ENCODE measurements around the gene NRL.

The NRL gene

DNA sequence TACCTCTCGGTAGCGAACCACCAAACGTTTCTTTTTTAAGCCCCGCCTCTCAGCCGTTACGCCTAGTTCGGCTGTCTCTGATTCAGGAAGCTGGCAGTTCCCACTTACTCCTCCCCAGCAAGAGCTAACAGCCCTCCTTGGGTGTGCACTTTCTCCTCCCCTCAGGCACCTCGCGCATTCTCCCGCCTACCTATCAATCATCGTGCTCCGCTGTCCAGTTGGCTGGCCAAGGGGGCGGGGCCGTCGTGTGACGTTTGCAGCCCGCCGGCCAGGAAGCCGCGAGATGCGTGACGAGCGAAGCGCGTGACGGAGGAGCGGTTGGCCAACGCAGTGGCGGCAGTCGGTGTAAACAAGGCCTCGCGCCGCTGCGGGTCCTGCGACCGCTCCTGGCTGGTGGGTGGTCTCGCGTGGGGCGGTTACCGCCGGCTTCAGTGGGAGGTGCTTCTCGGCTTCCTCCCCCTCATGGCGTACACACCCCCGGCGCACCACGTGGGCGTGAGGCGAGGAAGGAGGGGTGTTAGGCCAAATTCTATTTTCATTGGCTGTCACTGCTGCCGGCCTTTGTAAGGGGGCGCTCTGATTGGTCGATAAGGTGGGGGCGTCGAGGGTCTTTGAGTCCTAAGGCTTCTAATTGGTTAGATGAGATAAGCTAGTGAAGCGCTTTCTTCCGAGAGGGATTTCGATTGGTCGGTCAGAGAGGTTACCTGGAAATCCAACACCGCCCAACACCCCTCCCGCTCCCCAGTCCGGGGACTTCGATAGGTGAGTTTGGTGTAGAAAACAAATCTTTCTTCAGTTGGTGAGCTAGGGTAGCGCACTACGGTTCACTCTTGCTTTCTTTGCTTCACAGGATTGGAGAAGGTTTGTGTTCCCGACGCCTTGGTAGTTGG lies at the start of gene NRL, which contains the start of gene DCAF11:
Gene NRL (minus strand): TSS at position 418 of the 890 bp plus-strand sequence. CDS start 32,101 bp downstream, outside the sequence.
Gene DCAF11 (plus strand): TSS at position 246 of the 890 bp plus-strand sequence. CDS start 818 bp downstream, outside the sequence.
- peak; percentile 94 to 97 (median 97) for DNase-seq (ENCODE audit: low read depth in 3 of 3)

DNA sequence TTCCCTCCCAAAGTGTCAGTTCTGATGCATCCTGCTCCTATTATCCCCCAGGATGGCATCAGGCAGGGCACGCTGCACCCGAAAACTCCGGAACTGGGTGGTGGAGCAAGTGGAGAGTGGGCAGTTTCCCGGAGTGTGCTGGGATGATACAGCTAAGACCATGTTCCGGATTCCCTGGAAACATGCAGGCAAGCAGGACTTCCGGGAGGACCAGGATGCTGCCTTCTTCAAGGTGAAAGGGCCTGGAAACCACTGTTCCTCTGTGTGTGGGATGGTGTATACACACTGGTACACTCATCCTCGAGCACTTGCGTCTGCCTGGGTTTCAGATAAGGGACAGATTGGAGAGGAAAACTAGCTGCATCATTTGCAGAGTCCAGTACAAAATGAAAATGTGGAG lies 47.3 kb upstream of the NRL start:
- DNase-seq (ENCODE audit: low read depth in 3 of 3) = no peak

- DNase-seq (ENCODE audit: low read depth in 3 of 3) = peak; percentile 97 to 99 (median 98)
These were observed 46.4 kb upstream of the NRL start, which contains the start of gene IRF9 for GRCh38 chr14:24160850-24161804. IRF9 (plus strand) TSS chr14:24161265; CDS start chr14:24162145, 880 bp downstream.

DNA sequence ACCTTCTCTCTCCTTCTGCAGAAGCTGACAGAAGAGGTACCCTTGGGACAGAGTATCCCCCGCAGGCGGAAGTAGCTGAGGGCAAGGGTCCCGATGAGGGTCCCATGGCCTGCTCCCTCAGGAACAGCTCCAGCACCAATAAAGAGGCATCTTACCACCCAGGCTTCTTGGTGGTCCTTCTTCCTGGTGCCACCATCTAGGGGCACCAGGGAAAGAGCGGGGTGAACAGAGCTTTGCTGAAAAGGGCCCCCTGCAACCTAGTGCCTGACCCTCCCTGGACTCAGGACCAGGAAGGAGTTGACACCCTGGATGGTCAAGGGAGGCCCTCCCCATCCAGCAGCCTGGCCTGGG lies 45.7 kb upstream of the NRL start:
- no peak for DNase-seq (ENCODE audit: low read depth in 3 of 3)

DNA sequence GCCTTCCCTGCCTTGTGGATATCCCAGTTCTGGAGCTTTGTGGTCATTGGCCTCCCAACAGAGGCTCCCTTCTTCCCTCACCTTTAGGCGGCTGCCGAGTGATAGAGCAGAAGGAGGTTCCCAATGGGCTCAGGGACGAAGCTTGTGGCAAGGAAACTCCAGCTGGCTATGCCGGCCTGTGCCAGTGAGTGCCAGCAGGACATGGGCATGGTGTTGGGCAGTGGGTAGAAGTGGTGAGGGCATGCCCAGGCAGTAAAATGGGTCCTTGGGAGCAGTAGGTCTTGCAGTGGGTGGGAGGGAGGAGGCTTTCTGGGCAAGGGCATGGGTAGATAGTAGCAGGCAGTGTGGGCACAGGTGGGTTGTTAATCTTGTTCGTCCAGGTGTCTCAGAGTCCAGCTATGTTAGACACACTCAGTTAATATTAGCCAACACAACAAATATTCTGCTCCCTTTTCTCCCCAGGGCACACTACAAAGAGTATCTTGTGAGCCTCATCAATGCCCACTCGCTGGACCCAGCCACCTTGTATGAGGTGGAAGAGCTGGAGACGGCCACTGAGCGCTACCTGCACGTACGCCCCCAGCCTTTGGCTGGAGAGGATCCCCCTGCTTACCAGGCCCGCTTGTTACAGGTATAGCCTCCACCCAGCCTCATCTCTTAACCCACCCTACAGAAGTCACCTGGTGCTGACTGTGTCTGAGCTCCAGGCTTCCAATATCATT lies 45.2 kb upstream of the NRL start:
- no peak for DNase-seq (ENCODE audit: low read depth in 3 of 3)

- no peak for DNase-seq (ENCODE audit: low read depth in 3 of 3)
These were observed 42.6 kb upstream of the NRL start for GRCh38 chr14:24157331-24157730.

- no peak for DNase-seq (ENCODE audit: low read depth in 3 of 3)
These were observed 42.1 kb upstream of the NRL start for GRCh38 chr14:24156840-24157239.

DNA sequence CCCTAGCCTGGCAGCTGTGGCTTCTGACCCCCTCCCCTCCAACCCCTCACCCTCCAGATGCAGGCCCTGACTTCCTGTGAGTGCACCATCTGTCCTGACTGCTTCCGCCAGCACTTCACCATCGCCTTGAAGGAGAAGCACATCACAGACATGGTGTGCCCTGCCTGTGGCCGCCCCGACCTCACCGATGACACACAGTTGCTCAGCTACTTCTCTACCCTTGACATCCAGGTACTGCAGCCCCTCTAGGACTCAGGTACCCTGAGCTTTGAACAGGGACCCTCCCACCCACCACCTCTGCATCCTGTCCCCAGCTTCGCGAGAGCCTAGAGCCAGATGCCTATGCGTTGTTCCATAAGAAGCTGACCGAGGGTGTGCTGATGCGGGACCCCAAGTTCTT lies 40.4 kb upstream of the NRL start:
- DNase-seq (ENCODE audit: low read depth in 3 of 3) = no peak

GRCh38 chr14:24151404-24152080 lies 36.8 kb upstream of the NRL start:
- no peak for DNase-seq (ENCODE audit: low read depth in 3 of 3)

- DNase-seq (ENCODE audit: low read depth in 3 of 3) = no peak
These were observed 36.2 kb upstream of the NRL start for GRCh38 chr14:24150993-24151392.

- no peak for DNase-seq (ENCODE audit: low read depth in 3 of 3)
These were observed 35.8 kb upstream of the NRL start for GRCh38 chr14:24150567-24150966.

DNA sequence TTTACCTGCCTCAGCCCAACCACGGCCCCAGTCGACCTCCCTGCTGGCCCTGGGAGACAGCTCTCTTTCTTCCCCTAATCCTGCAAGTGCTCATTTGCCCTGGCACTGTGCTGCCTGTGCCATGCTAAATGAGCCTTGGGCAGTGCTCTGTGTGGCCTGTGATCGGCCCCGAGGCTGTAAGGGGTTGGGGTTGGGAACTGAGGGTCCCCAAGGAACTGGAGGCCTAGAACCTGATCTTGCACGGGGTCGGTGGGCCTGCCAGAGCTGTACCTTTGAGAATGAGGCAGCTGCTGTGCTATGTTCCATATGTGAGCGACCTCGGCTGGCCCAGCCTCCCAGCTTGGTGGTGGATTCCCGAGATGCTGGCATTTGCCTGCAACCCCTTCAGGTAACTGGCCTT lies 35.3 kb upstream of the NRL start:
- DNase-seq (ENCODE audit: low read depth in 3 of 3) = no peak

GRCh38 chr14:24149302-24149969 lies 34.7 kb upstream of the NRL start:
- DNase-seq (ENCODE audit: low read depth in 3 of 3) = no peak

DNA sequence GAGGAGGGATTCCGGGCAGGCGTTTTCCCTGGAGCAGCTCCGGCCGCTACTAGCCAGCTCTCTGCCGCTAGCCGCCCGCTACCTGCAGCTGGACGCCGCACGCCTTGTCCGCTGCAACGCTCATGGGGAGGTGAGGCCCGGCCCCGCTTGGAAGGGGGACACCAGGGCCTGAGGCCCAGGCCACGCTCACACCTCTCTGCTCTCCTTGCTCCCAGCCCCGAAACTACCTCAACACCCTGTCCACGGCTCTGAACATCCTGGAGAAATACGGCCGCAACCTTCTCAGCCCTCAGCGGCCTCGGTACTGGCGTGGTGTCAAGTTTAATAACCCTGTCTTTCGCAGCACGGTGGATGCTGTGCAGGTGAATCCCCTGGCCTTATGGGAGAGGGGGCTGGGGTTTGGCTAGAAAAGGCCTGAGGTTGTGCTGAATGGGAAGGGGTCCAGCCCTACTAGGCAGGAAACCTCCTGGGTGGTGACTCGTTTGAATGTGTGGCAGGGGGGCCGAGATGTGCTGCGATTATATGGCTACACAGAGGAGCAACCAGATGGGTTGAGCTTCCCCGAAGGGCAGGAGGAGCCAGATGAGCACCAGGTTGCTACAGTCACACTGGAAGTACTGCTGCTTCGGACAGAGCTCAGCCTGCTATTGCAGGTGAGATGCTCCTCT lies 33.1 kb upstream of the NRL start:
- DNase-seq (ENCODE audit: low read depth in 3 of 3) = no peak

DNA sequence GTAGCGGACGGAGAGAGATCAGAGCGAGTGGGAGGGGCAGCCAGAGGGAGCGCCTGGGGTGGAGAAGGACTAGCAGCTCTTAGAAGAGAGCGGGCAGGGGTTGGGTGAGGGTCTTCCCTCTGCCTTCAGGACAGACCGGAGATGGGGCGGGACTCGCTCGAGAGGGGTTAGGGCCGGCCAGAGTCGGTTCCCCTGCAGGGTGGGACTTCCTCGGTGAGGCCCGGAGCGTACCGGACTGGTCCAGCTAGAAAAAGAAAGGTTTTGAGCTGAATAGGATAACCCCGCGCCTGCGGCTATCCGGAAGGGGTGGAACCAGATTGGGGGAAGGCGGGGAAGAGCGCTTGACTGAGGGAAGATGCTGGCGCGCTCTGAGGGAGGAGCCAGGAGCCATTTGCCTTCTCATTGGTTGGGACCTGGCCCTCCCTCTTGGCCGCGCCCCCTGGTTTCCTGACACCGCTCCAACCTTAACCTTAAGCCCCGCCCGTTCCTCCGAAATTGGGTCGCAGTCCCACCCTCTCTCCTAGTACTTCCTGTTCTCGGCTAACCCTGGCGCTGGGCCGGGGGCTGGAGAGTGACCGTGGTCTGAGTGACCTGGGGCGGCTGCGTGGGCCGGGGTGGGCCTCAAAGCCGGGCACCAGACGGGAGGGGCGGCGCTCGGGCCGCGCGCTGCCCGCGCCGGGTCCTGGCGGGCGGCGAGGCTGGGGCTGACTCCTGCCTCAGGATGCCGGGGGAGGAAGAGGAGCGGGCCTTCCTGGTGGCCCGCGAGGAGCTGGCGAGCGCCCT lies 32.4 kb upstream of the NRL start, which contains the start of gene RNF31:
Gene RNF31 (plus strand): TSS at position 521 of the 783 bp plus-strand sequence. CDS start 201 bp downstream, at position 722.
- DNase-seq (ENCODE audit: low read depth in 3 of 3) = peak; percentile 95 to 99 (median 96)

DNA sequence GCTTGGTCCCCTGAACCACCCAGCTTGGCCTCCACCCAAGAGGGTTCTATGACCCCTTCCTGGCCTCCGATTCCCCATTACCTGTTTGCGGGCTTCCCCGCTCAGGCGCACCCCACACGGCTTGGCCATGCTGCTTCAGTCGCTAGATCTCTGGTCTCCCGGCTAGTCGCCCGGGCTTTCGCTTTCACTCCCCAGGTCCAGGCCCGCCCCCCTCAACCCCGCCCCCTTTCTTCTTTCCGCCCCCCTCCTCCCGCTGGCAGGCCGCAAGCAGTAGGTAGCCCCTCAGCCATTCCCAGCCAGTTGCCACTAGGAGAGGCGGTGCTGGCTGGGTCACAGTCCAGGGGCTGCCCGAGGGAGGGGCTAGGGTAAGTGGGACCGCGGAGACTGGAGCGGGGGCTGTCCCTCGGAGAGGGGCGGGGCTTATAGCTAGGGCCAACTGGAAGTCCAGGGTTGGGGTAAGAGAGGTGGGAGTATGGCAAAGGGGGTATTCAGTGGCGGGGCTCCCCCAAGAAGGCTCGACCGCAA lies 31.8 kb upstream of the NRL start, which contains the start of gene PSME2:
Gene PSME2 (minus strand): TSS at position 158 of the 525 bp plus-strand sequence. CDS start 29 bp downstream, at position 129.
- DNase-seq (ENCODE audit: low read depth in 3 of 3) = peak; percentile 77 to 94 (median 78)

DNA sequence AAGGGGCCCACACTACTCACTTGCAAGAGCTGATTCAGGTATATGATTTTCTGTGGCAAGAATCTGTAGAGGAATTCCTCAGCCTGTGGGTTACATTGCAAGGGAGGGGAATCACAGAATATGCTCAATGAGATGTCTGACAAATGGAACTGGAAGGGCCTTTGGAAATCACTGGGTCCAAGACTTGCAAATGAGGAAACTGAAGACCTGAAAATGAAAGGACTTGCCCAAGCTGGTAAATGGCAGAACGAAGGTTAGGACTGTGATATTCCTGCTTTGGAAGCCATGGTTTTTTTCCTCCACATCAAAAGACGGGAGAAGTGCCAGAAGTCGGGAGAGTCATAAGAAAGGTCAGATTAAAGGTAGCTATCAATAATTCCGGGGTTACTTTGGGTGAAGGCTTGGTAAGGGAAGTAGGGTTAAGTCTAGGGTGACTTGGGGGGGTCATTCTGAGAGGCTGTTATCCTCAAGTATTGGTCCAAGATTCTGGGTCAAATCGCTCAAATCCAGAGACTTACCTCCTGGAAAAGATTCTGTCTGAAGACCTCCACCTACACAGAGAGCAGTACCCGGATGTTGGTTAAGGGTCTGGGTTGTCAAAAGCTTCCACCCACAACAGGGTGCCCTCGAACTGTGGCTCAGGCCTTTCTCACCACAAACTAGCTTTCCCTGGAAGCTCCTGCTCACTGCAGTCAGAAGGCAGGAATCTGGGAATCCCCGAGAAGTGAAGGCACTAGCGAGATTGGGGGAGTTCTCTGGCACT lies 31.1 kb upstream of the NRL start:
- no peak for DNase-seq (ENCODE audit: low read depth in 3 of 3)

DNA sequence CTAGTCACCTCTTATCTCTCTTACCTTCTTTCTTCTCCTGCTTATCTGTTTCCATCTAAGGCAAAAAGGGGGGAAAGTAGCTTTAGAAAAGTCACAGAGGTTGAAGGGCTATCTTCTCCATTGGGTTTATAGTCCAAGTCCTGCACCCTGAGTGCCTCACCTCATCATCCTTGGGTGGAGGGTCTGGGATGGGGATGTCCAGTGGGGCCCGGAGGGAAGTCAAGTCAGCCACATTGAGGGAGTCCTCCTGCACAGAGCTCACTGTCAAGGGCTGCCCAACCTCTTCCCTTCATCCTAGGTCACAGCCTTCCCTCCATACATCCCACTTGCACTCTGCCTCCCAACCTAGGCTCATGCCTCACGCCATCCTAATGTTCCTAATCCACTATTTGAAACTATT lies 30.5 kb upstream of the NRL start:
- DNase-seq (ENCODE audit: low read depth in 3 of 3) = no peak
